RWPE1 (cell line): ENCODE data around the gene SPX.
A peak's percentile ranks its signal among the peaks of the same experiment; 100 is the strongest.

ENCODE experiments used
- CTCF ChIA-PET: fragments of 350-600 bp; sonication (Branson Sonifier 250); formaldehyde crosslinking; extraction: SDS; loops from one replicate; lab custom pipeline; 2021; lab: Yijun Ruan, JAX
- POLR2A ChIA-PET: fragments of 400-600 bp; formaldehyde crosslinking; extraction: SDS; loops from one replicate; lab custom pipeline; 2020; ENCODE audit warnings: antibody characterized with exemption; ENCODE audit not compliant: low non-redundant PET; lab: Yijun Ruan, JAX
- DNase-seq: peaks from one replicate; pipeline ENCODE4 v3.0.0; 2012; ENCODE audit warnings: low spot score
- H3K27ac ChIP-seq: fragments of 450-650 bp; 2 replicates; pipeline ENCODE4 v1.5.1; 2017
- TF ChIP-seq, protein P1 (sequence below): fragments of 450-650 bp; conservative IDR thresholded peaks from 2 replicates; pipeline ENCODE4 v1.5.1; 2017; ENCODE audit warnings: low read depth, mild to moderate bottlenecking

SPX gene

GRCh38 chr12:21527451-21528180 lies 1.5 kb downstream of the SPX start:
- DNase-seq: peak; percentile 41
- ChIA-PET POLR2A (interaction anchor here (1.0 kb wide), 1 partner anchor 89 kb away, joined by 3 read pairs; no protein-coding TSS in a partner anchor), CTCF (no interaction called here)
- H3K27ac ChIP-seq: no peak overlapping the region
- TF ChIP-seq, protein P1, sequence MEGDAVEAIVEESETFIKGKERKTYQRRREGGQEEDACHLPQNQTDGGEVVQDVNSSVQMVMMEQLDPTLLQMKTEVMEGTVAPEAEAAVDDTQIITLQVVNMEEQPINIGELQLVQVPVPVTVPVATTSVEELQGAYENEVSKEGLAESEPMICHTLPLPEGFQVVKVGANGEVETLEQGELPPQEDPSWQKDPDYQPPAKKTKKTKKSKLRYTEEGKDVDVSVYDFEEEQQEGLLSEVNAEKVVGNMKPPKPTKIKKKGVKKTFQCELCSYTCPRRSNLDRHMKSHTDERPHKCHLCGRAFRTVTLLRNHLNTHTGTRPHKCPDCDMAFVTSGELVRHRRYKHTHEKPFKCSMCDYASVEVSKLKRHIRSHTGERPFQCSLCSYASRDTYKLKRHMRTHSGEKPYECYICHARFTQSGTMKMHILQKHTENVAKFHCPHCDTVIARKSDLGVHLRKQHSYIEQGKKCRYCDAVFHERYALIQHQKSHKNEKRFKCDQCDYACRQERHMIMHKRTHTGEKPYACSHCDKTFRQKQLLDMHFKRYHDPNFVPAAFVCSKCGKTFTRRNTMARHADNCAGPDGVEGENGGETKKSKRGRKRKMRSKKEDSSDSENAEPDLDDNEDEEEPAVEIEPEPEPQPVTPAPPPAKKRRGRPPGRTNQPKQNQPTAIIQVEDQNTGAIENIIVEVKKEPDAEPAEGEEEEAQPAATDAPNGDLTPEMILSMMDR: no peak

GRCh38 chr12:21528953-21529352 lies 2.9 kb downstream of the SPX start:
- ChIA-PET POLR2A (interaction anchor here (0.6 kb wide), 1 partner anchor 128 kb away, joined by 3 read pairs; the partner anchor contains the start of gene LDHB), CTCF (no interaction called here)
- TF ChIP-seq, protein P1: no peak
- no peak for DNase-seq
- no peak overlapping the region for H3K27ac ChIP-seq

GRCh38 chr12:21529456-21529855 lies 3.4 kb downstream of the SPX start:
- ChIA-PET CTCF (no interaction called here), POLR2A (no interaction called here)
- no peak for DNase-seq
- TF ChIP-seq, protein P1: no peak
- H3K27ac ChIP-seq: no peak overlapping the region

GRCh38 chr12:21538061-21538653 lies 12.1 kb downstream of the SPX start:
- TF ChIP-seq, protein P1: no peak
- peak; percentile 2 for DNase-seq
- no peak overlapping the region for H3K27ac ChIP-seq
- POLR2A ChIA-PET: no interaction called here
- CTCF ChIA-PET: no interaction called here

DNA sequence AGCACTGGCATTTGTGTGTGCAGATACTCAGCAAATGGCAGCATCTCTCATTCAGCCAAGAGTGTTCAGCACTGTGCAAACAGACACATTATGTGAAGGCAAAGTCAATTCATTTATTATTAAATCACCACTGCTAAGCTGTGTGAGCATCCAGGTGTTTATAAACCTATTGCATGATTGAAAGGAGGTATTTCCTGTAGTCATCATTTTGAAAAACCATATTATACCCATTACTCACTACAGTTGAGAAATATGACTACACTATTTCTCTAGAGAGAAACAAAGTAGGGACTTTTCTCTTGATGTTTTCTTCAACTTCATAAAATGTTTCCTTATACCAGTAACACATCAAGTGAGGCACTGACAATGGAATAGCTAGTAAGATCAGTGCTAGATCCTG lies 13.7 kb downstream of the SPX start:
- POLR2A ChIA-PET: no interaction called here

GRCh38 chr12:21541773-21542172 lies 15.7 kb downstream of the SPX start:
- POLR2A ChIA-PET: no interaction called here
- CTCF ChIA-PET: no interaction called here
- H3K27ac ChIP-seq: no peak overlapping the region
- TF ChIP-seq, protein P1: no peak
- no peak for DNase-seq

More for the DNA sequence above, 13.7 kb downstream of the SPX start:
- DNase-seq: no peak
- CTCF ChIA-PET: interaction anchor here (0.8 kb wide), 1 partner anchor 80 kb away, joined by 5 read pairs; no protein-coding TSS in a partner anchor
- TF ChIP-seq, protein P1: no peak
- no peak overlapping the region for H3K27ac ChIP-seq
